C4-2B (cell line): ENCODE results near the gene TSPAN4.

Source experiments
- ZFX ChIP-seq: fragments of 450-650 bp; IDR thresholded peaks from 2 replicates; pipeline ENCODE4 v1.6.1; 2017
- TF ChIP-seq, protein P1 (sequence below): fragments of 450-650 bp; conservative IDR thresholded peaks from 2 replicates; pipeline ENCODE4 v1.5.1; 2017; ENCODE audit warnings: mild to moderate bottlenecking

DNA sequence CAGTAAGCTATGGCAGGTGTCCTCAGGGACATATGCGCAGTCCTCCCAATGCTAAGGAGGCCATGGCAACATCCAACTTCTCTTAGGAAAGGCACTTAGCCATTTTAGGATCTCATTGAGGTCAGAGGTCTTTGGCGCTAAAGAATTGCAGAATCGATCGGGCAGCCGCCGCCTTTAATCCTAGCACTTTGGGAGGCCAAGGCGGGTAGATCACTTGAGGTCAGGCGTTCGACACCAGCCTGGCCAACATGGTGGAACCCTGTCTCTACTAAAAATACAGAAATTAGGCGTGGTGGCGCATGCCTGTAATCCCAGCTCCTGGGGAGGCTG is 69.2 kb downstream of the TSPAN4 start:
- TF ChIP-seq, protein P1, sequence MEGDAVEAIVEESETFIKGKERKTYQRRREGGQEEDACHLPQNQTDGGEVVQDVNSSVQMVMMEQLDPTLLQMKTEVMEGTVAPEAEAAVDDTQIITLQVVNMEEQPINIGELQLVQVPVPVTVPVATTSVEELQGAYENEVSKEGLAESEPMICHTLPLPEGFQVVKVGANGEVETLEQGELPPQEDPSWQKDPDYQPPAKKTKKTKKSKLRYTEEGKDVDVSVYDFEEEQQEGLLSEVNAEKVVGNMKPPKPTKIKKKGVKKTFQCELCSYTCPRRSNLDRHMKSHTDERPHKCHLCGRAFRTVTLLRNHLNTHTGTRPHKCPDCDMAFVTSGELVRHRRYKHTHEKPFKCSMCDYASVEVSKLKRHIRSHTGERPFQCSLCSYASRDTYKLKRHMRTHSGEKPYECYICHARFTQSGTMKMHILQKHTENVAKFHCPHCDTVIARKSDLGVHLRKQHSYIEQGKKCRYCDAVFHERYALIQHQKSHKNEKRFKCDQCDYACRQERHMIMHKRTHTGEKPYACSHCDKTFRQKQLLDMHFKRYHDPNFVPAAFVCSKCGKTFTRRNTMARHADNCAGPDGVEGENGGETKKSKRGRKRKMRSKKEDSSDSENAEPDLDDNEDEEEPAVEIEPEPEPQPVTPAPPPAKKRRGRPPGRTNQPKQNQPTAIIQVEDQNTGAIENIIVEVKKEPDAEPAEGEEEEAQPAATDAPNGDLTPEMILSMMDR, result no peak
- TF ChIP-seq ZFX, result no peak
